Cortex of kidney (tissue), 1 donor: ENCODE data around the gene HK1.
"Not testable (repeated sequence)": the region's sequence is repeated elsewhere in the genome, so short reads cannot be mapped to it uniquely, and the experiment has no call there.

Experiments used
- DNase-seq: peaks from one replicate; lab custom pipeline; 2025; lab: John Stamatoyannopoulos, UW

The HK1 gene

DNA sequence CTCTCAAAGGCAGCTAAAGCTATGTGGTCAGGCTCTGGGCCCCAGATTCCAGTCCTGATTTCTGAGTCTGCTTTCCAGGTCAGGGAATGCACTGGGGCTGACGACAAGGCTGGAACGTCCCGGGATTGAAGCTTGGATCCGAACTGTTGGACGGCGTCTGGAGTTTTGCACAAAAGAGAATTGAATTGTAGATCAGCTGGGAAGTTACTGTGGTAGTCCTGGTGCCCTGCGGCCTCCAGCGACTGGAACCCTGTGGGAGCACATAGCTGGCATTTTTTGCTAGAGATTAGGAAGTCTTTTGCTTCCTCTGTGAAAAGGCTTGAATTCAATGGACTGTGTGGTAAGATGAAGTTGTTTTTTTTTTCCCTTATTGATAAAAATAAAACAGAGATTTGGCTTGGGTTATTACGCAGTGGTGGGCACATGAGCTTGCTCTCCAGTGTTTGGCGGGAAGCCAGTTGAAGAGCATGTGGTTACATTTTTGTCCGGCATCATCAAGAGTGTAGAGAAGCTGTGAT, at the start of gene HK1:
TSS of gene HK1 (plus strand) at position 51 of the 518 bp plus-strand sequence.
- no peak for DNase-seq

DNA sequence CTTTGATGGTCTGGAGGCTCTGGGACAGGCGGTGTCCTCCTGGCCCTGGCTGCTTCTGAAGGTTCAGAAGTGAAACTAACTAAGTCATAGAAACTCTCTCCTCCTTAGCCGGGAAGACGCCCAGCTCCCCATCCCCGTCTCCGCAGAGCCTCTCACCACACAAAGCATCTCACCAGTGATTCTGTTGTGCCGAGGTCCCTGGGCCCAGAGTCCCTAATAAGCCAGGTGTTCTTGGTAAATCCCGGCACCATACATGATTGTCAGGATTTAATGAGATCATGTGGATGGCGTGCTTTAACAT, 48.7 kb upstream of the HK1 start:
- DNase-seq: no peak

DNA sequence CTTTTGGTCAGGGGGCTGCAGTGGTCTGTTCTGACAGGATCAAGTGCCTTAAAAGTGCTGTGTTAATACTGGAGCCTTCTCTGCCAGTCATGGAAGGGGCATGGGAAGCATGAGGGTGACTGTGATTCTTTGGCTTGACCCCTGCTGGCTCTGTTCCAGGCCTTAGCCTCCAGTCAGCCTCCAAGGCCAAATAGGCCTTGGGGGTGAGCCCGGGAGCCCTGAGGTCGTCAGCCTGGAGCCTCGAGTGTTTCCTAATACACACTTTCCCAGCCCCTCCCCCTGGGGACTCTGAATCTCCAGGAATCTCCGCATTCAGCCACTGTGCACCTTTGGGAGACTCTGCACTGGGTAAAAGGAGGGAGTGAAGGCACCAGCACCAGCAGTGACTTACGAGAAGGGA, 48.2 kb upstream of the HK1 start:
- no peak for DNase-seq

DNA sequence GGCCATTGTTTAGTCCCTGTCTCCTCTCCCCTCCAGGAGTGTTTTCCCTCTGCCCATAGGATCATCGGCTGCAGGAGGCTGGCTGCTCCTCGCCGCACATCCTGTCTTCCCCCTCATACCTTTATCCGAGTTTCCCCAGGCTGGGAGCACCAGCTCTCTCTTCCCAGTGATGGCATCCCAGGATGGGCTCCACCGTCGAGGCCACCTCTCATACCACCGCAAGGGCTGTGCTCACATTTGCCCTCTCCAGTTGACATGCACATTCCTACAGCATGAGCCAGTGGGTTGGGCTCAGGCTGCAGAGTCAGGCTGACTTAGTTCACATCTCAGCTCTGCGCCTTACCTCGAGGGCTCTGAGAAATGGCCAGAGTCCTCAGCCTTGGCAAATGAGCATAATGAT, 46.0 kb upstream of the HK1 start:
- no peak for DNase-seq

DNA sequence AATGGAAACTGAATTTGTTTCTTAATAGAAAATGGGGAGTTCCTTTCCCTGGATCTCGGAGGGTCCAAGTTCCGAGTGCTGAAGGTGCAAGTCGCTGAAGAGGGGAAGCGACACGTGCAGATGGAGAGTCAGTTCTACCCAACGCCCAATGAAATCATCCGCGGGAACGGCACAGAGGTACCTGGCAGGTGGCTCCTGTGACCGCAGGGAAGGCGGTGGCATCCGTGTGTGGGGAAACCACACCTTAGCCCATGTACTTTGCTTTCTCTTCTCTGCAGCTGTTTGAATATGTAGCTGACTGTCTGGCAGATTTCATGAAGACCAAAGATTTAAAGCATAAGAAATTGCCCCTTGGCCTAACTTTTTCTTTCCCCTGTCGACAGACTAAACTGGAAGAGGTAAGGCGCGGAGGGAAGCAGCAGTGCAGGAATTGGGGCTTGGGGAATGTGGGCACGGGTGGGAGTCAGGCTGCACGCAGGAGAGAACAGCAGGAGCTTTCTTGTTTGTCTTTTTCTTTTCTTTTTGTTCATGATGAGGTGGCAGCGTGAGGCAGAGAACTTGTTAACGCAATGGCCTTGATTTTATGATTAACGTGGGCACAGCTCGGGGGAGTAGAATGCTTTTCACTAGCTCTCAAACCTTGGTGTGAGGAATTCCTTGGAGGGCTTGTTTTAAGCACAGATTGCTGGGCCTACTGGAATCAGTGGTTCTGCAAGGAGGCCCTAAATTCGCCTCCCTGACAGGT, 45.4 kb upstream of the HK1 start:
- DNase-seq: no peak

DNA sequence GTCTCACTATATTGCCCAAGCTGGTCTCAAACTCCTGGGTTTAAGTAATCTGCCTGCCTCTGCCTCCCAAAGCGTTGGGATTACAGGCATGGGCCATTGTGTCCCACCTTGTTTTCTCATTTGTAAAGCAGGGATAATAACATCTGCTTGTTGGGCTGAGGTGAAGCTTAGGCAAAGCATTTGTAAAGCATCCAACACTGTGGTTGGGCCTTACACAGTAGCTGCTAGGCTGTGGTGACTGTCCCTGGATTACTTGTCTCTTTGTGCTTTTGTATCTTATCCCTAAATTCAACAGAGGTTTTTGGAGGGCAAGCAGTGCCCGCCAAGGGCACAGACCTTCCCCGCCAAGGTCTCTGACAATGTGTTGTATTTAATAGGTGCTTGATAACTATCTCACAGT, 43.8 kb upstream of the HK1 start:
- no peak for DNase-seq

DNA sequence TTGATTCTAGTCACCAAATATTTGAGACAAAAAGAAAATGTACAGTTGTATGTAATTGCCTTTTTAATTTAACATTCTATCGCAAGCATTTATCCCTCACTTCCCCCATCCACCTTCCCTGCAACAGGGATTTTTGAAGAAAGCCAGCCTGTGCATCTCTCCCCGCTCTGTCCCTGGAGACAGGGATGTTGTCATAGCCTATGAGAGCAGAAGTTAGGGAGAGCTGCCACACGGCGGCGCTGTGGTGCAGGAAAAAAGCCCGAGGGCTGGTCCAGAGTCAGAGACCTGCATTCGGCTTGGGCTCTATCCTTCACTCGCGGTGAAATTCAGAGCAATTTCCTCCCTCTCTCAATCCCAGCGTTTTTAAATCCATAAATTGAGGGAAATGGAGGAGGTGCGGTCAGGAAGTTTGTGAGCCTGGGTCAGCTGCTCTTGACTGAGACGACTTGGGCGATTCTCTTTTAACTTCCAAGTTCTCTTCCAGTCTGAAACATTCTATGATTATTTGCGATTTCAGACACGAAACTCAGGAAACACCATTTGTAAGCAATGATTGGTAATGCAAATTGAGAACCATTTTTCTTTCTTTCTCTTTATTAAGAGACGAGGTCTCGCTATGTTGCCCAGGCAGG, 40.7 kb upstream of the HK1 start:
- DNase-seq: no peak

DNA sequence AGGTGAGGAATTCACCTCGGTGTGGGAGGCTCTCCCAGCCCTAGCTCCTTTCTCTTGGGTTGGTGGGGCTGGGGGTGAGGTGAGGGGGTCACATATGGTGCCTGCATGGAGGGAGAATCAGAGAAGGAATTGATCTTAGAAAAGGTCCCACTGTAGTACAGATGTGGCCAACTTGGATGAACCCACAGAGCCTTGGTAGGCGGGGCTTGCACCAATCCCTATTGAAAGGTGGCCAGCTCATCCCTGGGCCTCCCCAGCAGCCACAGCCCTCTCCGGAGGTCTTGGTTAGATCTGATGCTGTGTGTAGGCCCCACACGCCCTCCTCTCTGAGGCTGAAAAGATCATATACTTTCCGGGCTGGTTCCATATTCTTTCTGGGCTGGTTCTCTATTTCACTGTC, 39.2 kb upstream of the HK1 start:
- DNase-seq: no peak

DNA sequence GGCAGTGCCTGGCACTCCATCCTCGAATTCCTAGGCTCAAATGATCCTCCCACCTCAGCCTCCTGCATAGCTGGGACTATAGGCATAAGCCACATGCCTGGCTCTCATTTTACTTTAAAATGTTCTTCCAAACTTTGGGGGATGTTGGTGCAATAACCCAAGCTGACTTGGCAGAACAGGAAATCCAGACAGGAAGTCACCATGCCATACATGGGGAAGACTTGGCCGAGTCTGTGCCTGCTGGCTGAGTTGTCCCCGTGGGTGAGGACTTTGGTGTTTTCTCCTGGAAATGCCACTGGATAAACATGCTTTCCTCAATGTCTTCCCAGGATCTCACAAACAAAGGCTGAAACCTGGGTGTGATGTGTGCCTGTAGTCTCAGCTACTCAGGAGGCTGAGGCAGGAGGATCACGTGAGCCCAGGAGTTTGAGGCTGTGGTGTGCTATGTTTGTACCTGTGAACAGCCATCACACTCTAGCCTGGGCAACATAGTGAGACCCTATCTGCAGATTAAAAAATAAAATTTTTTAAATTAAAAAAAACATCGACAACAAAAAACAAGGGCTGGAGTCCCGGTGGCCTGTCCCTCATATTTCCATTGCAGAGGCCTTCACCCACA, 38.4 kb upstream of the HK1 start:
- no peak for DNase-seq

DNA sequence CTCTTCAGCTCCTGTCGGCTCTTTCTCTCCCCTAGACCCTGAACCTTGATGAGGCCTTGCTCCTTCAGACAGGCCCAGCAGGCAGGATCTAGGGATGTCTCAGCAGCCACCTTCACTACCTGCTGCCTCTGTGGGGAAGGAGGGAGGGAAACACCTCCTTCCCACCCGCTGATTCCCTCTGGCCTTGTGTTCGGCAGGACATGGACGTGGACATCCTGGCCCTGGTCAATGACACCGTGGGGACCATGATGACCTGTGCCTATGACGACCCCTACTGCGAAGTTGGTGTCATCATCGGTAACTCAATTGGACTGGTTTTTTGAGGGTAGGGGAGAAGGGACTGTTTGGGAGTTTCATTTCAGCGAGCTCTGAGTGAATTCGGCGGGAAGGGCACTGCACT, 37.8 kb upstream of the HK1 start:
- DNase-seq: no peak

DNA sequence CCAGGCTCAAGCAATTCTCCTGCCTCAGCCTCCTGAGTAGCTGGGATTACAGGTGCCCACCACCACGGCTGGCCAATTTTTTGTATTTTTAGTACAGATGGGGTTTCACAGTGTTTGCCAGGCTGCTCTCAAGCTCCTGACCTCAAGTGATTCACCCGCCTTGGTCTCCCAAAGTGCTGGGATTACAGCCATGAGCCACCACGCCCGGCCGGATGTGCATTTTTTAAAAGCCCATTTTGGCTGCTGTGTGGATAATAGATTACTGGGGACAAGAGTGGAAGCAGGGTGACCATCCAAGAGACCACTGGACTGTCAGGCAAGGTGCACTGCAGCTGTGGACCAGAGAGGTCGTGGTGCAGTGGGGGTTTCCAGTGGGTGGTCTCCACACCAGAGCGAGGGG, 36.7 kb upstream of the HK1 start:
- no peak for DNase-seq

DNA sequence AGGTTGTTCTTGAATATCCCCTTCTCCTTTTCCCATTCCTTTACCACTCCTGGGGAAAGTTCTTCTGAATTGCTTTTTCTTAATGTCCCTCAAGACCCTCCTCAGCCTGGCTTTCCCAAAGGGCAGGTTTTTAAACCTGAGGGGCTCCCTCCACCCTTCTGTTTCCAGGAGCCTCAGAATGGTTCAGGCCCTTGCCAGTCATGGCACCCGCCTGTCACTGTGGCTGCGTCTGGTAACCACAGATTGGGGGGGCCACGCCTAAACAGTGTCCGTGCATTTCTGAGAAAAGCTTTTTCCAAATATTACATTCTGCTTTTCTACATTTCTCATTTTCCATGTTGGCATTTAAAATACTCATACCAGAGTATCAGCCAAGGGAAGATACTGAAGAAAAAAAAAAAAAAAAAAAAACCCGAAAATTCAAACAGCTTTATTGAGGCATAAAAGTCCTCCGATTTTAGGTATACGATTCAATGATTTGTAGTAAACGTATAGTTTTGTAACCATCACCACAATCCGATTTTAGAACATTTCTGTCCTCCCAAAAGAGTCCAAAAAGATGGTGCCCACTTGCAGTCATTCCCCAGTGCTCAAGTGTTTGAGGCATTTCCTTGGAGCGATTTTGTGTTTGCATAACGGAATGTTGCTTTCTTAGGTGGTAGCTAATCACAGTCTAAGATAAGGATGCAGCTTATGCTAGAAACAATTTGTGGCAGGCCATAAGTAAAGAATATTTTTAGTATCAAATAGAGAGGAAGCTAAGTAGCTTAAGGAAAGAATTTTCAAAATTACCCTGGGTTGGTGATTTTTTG, 36.0 kb upstream of the HK1 start:
- DNase-seq: no peak

DNA sequence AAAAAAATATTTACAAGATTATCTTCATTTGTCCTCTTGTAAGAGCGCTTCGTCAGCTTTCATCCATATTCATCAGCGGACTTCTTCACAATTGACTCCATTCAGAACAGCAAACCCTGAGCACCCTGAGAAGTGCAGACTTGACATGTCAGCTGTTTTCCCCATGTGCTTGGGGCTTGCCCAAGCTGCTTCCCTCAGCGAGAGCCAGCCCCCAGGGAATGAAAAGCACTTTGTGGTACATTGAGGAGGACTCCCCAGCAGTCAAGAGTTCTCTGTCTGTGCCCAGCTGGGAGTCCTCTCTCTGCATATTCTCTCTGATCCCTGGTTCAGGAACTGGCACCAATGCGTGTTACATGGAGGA, 35.5 kb upstream of the HK1 start:
- DNase-seq: no peak

DNA sequence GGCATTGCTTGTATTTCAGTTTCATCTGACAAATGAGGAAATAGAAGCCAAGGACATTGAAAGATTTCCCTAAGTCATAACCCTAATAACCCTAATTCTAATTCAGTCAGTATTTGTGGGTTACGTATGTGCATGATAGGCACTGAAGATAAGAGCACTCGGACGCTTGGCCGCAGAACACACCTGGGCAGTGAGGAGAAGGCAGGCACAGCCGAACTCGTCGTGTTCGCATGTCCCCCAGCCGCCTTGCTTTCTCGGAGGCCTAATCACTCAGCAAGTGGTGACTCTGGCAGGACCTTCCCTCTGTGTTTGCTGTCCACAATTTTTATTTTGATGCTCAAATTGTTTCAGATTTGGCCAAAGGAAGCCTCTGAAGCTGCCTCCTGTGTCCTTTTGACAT, 34.5 kb upstream of the HK1 start:
- DNase-seq: no peak

DNA sequence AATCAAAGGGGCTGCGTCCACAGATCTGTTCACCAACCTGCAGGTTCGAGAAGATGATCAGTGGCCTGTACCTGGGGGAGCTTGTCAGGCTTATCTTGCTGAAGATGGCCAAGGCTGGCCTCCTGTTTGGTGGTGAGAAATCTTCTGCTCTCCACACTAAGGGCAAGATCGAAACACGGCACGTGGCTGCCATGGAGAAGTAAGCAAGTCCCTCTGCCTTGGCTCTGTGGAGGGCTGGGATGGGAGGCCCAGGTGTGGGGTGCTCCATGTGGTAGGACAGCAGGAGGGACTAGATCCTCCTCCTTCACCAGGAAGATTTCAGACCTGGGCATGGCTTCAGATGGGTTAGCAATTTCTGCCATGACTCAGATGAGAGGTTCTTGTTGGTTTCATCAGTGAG, 32.3 kb upstream of the HK1 start:
- no peak for DNase-seq

DNA sequence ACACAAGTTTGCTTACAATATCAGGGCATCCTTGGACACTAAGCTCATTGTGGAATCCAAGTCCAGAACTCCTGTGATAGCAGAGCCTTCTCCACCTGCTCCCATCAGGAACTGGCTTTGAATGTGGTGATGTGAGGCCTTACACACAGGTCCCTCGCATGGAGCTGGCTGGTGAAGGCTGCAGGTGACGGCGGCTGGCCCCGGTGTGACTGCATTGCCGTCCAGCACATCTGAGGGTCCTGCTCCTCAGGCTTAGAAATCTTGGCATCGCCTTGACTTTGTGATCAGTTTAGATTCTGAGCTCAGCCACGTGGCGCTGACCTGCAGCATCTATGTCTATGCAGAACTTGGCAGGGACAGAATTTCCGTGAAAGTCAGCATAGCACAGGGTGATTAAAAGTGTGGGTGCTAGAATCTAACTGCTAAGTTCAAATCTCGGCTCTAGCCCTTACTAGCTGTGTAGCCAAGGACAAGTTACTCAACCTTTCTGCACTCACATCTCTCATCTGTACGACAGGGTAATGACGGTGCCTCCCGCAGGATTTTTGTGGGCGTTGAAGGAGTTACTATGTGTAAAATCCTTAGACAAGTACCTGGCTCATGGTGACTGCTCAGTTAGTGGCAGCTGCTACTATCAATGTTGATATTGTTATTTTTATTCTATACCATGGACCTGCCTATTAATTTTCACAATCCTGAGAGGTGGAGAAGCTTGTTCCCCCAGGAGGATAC, 31.5 kb upstream of the HK1 start:
- DNase-seq: no peak

DNA sequence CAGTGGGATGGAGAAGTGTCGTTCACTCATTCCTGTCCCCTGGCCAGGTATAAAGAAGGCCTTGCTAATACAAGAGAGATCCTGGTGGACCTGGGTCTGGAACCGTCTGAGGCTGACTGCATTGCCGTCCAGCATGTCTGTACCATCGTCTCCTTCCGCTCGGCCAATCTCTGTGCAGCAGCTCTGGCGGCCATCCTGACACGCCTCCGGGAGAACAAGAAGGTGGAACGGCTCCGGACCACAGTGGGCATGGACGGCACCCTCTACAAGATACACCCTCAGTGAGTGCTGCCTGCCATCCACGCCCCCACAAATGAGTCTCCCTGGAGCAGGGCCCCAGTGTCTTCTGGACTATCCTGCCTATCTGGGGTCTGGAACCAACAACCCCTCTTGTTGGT, 31.0 kb upstream of the HK1 start:
- DNase-seq: no peak

DNA sequence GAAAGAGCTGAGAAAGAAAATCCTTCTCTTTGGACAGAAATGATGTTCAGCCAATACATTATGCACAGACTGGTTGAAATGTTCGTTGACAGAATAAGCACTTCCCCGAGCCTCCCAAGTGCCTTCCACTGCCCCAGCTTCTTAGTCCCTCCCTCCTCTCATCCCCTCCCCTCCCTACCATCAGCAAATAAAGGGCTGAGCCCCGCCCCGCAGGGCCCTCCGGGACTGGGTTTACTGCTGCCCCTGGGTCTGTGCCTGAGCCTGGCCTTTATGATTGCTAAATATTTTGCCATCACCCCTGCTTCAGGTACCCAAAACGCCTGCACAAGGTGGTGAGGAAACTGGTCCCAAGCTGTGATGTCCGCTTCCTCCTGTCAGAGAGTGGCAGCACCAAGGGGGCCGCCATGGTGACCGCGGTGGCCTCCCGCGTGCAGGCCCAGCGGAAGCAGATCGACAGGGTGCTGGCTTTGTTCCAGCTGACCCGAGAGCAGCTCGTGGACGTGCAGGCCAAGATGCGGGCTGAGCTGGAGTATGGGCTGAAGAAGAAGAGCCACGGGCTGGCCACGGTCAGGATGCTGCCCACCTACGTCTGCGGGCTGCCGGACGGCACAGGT, 30.1 kb upstream of the HK1 start:
- DNase-seq: no peak

DNA sequence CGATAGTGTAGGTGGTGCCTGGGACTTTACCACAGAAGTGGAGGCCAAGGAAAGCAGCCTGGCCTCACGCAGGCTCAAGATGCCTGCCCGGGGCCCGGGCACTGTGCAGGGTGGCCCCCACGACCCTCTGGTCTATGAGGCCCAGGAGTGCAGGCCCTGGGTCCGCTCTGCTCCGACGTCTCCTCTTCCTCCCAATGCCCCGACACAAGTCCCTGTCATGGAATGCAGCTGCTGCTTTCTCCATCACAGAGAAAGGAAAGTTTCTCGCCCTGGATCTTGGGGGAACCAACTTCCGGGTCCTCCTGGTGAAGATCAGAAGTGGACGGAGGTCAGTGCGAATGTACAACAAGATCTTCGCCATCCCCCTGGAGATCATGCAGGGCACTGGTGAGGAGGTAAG, 28.3 kb upstream of the HK1 start:
- no peak for DNase-seq

DNA sequence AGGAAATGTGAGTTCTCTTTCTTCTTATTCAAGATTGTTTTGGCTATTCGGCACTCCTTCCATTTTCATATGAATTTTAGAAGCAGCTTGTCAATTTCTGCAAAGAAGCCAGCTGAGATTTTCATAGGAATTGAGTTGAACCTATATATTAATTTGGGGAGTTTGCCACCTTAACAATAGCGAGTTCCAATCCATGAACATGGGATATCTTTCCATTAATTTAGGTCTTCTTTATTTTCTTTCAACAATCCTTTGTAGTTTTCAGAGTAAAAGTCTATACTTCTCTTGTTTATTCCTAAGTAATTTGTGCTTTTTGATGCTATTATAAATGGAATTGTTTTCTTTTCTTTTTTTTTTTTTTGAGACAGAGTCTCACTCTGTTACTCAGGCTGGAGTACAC, 26.9 kb upstream of the HK1 start:
- DNase-seq: not testable (repeated sequence)

DNA sequence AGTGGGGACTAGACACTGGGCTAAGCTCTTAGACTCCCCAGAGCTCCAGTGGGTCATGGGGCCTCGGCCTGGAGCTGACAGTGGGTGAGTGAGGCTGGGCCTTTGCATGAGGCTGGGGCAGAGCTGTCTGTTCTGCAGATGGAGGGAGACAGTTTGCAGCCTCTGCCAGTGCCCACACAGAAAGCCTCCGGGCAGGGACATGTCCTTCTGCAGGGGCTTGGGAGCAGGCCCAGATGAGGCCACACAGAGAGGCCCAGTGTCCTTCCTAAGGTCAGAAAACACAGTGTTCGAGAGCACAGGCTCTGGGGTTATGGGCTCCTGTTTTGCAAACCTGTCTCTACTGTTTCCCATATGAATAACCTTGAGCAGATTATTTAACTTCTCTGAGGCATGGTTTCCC, 25.1 kb upstream of the HK1 start:
- DNase-seq: no peak

DNA sequence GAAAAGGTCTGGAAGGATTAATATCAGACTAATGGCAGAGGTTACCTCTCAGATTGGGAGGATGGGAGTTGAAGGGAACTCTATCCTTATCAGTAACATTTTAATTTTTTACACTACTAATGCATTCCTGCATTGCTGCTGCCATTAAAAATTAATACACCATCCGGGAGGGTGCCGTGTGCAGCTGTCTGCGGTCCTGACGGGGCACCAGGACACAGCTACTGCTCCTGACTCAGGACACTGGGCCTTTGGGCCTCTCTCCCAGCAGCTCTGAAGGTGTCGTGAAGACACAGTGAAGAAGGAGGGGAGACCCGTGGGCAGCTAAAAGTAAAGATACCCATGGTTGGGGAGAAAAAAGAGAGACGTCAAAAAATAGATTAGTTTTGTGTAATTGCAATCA, 23.4 kb upstream of the HK1 start:
- DNase-seq: no peak
